HepG2 (cell line): ENCODE data around the gene CCL23. TPM values are rescaled to one million over a fixed set of nuclear protein-coding genes. Genes with fewer than 3 reads are reported as not detected.

Experiments
- FOXA1 ChIP-seq, 2 experiments: fragments of 450-650 bp in 1 of 2; sonication (generic) in 1 of 2; formaldehyde crosslinking in 1 of 2; IDR thresholded peaks; 2 replicates each; pipeline versions ENCODE4 v1.4.0 to v1.6.1; 2016 to 2020; ENCODE audit warnings: missing genetic modification reagents in 1 of 2
- KAT8 ChIP-seq: IDR thresholded peaks from 2 replicates; pipeline ENCODE4 v1.6.1; 2016; ENCODE audit warnings: missing genetic modification reagents, missing compliant biosample characterization
- PBX2 ChIP-seq: IDR thresholded peaks from 2 replicates; pipeline ENCODE4 v1.6.1; 2016; ENCODE audit warnings: control low read depth
- PCBP2 ChIP-seq: fragments of 200-400 bp; formaldehyde crosslinking; optimal IDR thresholded peaks from 2 replicates; pipeline ENCODE3; 2018; ENCODE audit warnings: low read length, low read depth; ENCODE audit not compliant: poor library complexity, severe bottlenecking
- ZBTB38 ChIP-seq: sonication (generic); formaldehyde crosslinking; IDR thresholded peaks from 2 replicates; pipeline ENCODE4 v1.5.1; 2020; ENCODE audit warnings: mild to moderate bottlenecking, missing genetic modification reagents
- ZBTB40 ChIP-seq, 2 experiments: fragments of 450-650 bp in 1 of 2; sonication (generic) in 1 of 2; formaldehyde crosslinking in 1 of 2; IDR thresholded peaks; 2 replicates each; pipeline versions ENCODE4 v1.6.1 to v1.8.0; 2016 to 2022; ENCODE audit warnings: antibody characterized with exemption in 1 of 2, mild to moderate bottlenecking in 1 of 2, missing genetic modification reagents in 1 of 2
- ZNF12 ChIP-seq: sonication (generic); formaldehyde crosslinking; IDR thresholded peaks from 2 replicates; pipeline ENCODE4 v1.5.0; 2020; ENCODE audit warnings: missing genetic modification reagents
- ZNF296 ChIP-seq: sonication (generic); formaldehyde crosslinking; conservative IDR thresholded peaks from 2 replicates; pipeline ENCODE4 v1.5.0; 2020; ENCODE audit warnings: mild to moderate bottlenecking, missing genetic modification reagents
- ZNF660 ChIP-seq: sonication (generic); formaldehyde crosslinking; IDR thresholded peaks from 2 replicates; pipeline ENCODE4 v1.5.1; 2020; ENCODE audit warnings: mild to moderate bottlenecking, low read depth, missing genetic modification reagents, borderline replicate concordance
- ZNF687 ChIP-seq: sonication (generic); formaldehyde crosslinking; IDR thresholded peaks from 2 replicates; pipeline ENCODE4 v1.5.1; 2020; ENCODE audit warnings: mild to moderate bottlenecking, missing genetic modification reagents, moderate library complexity
- ZSCAN9 ChIP-seq: IDR thresholded peaks from 2 replicates; pipeline ENCODE4 v1.6.1; 2016; ENCODE audit warnings: borderline replicate concordance
- ZXDC ChIP-seq: sonication (generic); formaldehyde crosslinking; IDR thresholded peaks from 2 replicates; pipeline ENCODE4 v1.5.0; 2020; ENCODE audit warnings: mild to moderate bottlenecking, missing genetic modification reagents
- polyA plus RNA-seq, 8 experiments: library from polyadenylated mRNA; depleted of rRNA in 3 of 8; stranded (reverse) in 7 of 8; unstranded in 1 of 8; fragments of >200 nt; fragmentation: Illumina TruSeq in 4 of 8; extraction: Trizol in 4 of 8; gene quantifications; 2 replicates each; pipeline versions ENCODE4 v1.2.1 to v1.2.3, GENCODE V29; 2011 to 2016; ENCODE audit warnings: low read depth in 4 of 8, missing spikeins in 1 of 8, mixed read lengths in 1 of 8; ENCODE audit not compliant: insufficient read depth in 1 of 8
- total RNA-seq, 5 experiments: library from RNA; depleted of rRNA; stranded (reverse); fragments of >200 nt; fragmentation: Illumina TruSeq; extraction: Trizol; gene quantifications; 2 replicates each; pipeline ENCODE4 v1.2.3, GENCODE V29; 2016; ENCODE audit warnings: low read depth in 1 of 5

CCL23 gene
- total and polyA plus RNA-seq, 2 of the 13 experiments (the other 11 are each of a cell fraction or from before 2014, with no cell fraction given): not detected

- no peak for TF ChIP-seq ZBTB40 (IDR thresholded peaks at IDR 0.05)
- TF ChIP-seq ZBTB40 (CRISPR knock-in tag; IDR thresholded peaks at IDR 0.05): peak; percentile 27; the same call in 1 of the 2 replicates
- TF ChIP-seq ZXDC (CRISPR knock-in tag): no peak
- TF ChIP-seq ZNF296 (CRISPR knock-in tag): no peak
- TF ChIP-seq PCBP2: no peak
- peak; percentile 58; the same call in 1 of the 2 replicates for TF ChIP-seq ZBTB38
- no peak for TF ChIP-seq FOXA1 (IDR thresholded peaks at IDR 0.05)
- peak; percentile 59; the same call in 1 of the 2 replicates for TF ChIP-seq FOXA1 (CRISPR knock-in tag; IDR thresholded peaks at IDR 0.05)
- TF ChIP-seq ZNF12 (CRISPR knock-in tag): no peak
- TF ChIP-seq ZNF660 (CRISPR knock-in tag): no peak
- no peak for TF ChIP-seq PBX2
- TF ChIP-seq ZSCAN9 (CRISPR knock-in tag): no peak
- peak; percentile 54; the same call in 1 of the 2 replicates for TF ChIP-seq ZNF687 (CRISPR knock-in tag)
- TF ChIP-seq KAT8 (CRISPR knock-in tag): no peak
Observed at GRCh38 chr17:35981246-35981645, 36.5 kb downstream of the CCL23 start, which contains the start of gene CCL16 (continued).
